Calu3 (cell line): ENCODE measurements around the gene GRIK4. TPM values are rescaled to one million over a fixed set of nuclear protein-coding genes. Genes with fewer than 3 reads are reported as not detected.

ENCODE experiments used
- BruUV-seq: library from RNA; stranded (reverse); fragments of 400-500 nt; replicated peaks from 2 replicates; lab custom pipeline; 2021; lab: Mats Ljungman, UMichigan
- CTCF ChIA-PET: fragments of 300-600 bp; sonication (Branson Sonifier 250); formaldehyde crosslinking; loops from one replicate; lab custom pipeline; 2022; ENCODE audit warnings: antibody characterized with exemption; lab: Charles Lee
- DNase-seq: peaks from one replicate; pipeline ENCODE4 v3.0.0; 2022
- H3K27ac Mint-ChIP-seq: one replicate; pipeline ENCODE4 v1.8.0; 2022; ENCODE audit warnings: mixed read lengths; ENCODE audit not compliant: unreplicated experiment
- H3K27me3 Mint-ChIP-seq: one replicate; pipeline ENCODE4 v1.8.0; 2022; ENCODE audit warnings: mixed read lengths; ENCODE audit not compliant: unreplicated experiment
- H3K36me3 Mint-ChIP-seq: one replicate; pipeline ENCODE4 v1.8.0; 2022; ENCODE audit warnings: mild to moderate bottlenecking, moderate library complexity, mixed read lengths; ENCODE audit not compliant: insufficient read depth, unreplicated experiment
- H3K4me1 Mint-ChIP-seq: one replicate; pipeline ENCODE4 v1.8.0; 2022; ENCODE audit warnings: mild to moderate bottlenecking, low read depth, mixed read lengths; ENCODE audit not compliant: unreplicated experiment
- H3K4me3 Mint-ChIP-seq: one replicate; pipeline ENCODE4 v1.8.0; 2022; ENCODE audit warnings: mild to moderate bottlenecking, low read depth, moderate library complexity, mixed read lengths; ENCODE audit not compliant: unreplicated experiment
- H3K9me3 Mint-ChIP-seq: one replicate; pipeline ENCODE4 v1.8.0; 2022; ENCODE audit warnings: low read depth, mixed read lengths; ENCODE audit not compliant: unreplicated experiment
- CTCF ChIP-seq: fragments of 200-600 bp; IDR thresholded peaks from one replicate; pipeline ENCODE4 v1.8.0; 2022; ENCODE audit warnings: antibody characterized with exemption; ENCODE audit not compliant: unreplicated experiment
- intact Hi-C: fragments of 100-400 bp; cut with micrococcal nuclease; formaldehyde crosslinking; loops from one replicate; pipeline ENCODE4 v1.10.0; 2022; ENCODE audit not compliant: unreplicated experiment
- total RNA-seq: library from RNA; stranded (reverse); gene quantifications from 2 replicates; pipeline ENCODE4 v1.2.3, GENCODE V29; 2022

GRIK4 gene
- total RNA-seq, 1 experiment from 2014 or later, result not detected

GRCh38 chr11:120667934-120668333 is 156.4 kb downstream of the GRIK4 start:
- Mint-ChIP-seq H3K27ac (no peak overlapping the region), H3K27me3 (peaks cover 17% of the 10 kb centered on the region), H3K36me3 (no peaks in the 10 kb centered on the region), H3K4me3 (no peak overlapping the region), H3K9me3 (no peaks in the 10 kb centered on the region), H3K4me1 (no peaks in the 10 kb centered on the region)
- no TSS peak for BruUV-seq
- CTCF ChIA-PET, result interaction anchor here (1.0 kb wide), 1 partner anchor 17 kb away, joined by 3 read pairs; no protein-coding TSS in a partner anchor
- intact Hi-C loops, result no loop called here
- no peak for DNase-seq
- no peak for TF ChIP-seq CTCF

- intact Hi-C loops, result no loop called here
- H3K9me3 Mint-ChIP-seq, result no peaks in the 10 kb centered on the region
- no peak for DNase-seq
- CTCF ChIA-PET, result interaction anchor here (1.0 kb wide), 1 partner anchor 16 kb away, joined by 3 read pairs; no protein-coding TSS in a partner anchor
- H3K27me3 Mint-ChIP-seq, result peaks cover 11% of the 10 kb centered on the region
- H3K4me1 Mint-ChIP-seq, result no peaks in the 10 kb centered on the region
- H3K36me3 Mint-ChIP-seq, result no peaks in the 10 kb centered on the region
- TF ChIP-seq CTCF, result no peak
- H3K4me3 Mint-ChIP-seq, result no peak overlapping the region
- no TSS peak for BruUV-seq
- H3K27ac Mint-ChIP-seq, result no peak overlapping the region
Measured at GRCh38 chr11:120668537-120668936, 157.0 kb downstream of the GRIK4 start.

- H3K9me3 Mint-ChIP-seq, result no peaks in the 10 kb centered on the region
- intact Hi-C loops, result no loop called here
- TF ChIP-seq CTCF, result no peak
- H3K4me3 Mint-ChIP-seq, result no peak overlapping the region
- no peak overlapping the region for H3K27ac Mint-ChIP-seq
- no peaks in the 10 kb centered on the region for H3K36me3 Mint-ChIP-seq
- H3K4me1 Mint-ChIP-seq, result no peaks in the 10 kb centered on the region
- CTCF ChIA-PET, result interaction anchor here (0.6 kb wide), 1 partner anchor 11 kb away, joined by 3 read pairs; no protein-coding TSS in a partner anchor
- BruUV-seq, result no TSS peak
- peaks cover 6% of the 10 kb centered on the region for H3K27me3 Mint-ChIP-seq
- DNase-seq, result no peak
Measured at GRCh38 chr11:120674542-120674941, 163.0 kb downstream of the GRIK4 start.

- intact Hi-C loops, result no loop called here
- CTCF ChIA-PET, result interaction anchor here (0.6 kb wide), 1 partner anchor 10 kb away, joined by 3 read pairs; no protein-coding TSS in a partner anchor
- Mint-ChIP-seq H3K36me3 (no peaks in the 10 kb centered on the region), H3K4me1 (no peaks in the 10 kb centered on the region), H3K9me3 (no peaks in the 10 kb centered on the region), H3K27ac (no peak overlapping the region), H3K4me3 (no peak overlapping the region), H3K27me3 (peaks cover 12% of the 10 kb centered on the region)
- TF ChIP-seq CTCF, result no peak
- no TSS peak for BruUV-seq
- no peak for DNase-seq
Measured at GRCh38 chr11:120675171-120675570, 163.6 kb downstream of the GRIK4 start.
